GM18499 (cell line): Measurements from ENCODE around the gene ZBTB7B.

ENCODE experiments used
- ATAC-seq: cut with Tn5 transposase; IDR thresholded peaks from one replicate; pipeline ENCODE4 v1.9.1; 2021; ENCODE audit warnings: moderate number of reproducible peaks; ENCODE audit not compliant: insufficient read depth, unreplicated experiment

Gene ZBTB7B

GRCh38 chr1:155014709-155015508 lies 12.3 kb downstream of the ZBTB7B start:
- no peak for ATAC-seq

GRCh38 chr1:155015527-155016230 lies 13.1 kb downstream of the ZBTB7B start:
- no peak for ATAC-seq

- no peak for ATAC-seq
Measured at GRCh38 chr1:155016231-155016831, 13.7 kb downstream of the ZBTB7B start.

GRCh38 chr1:155017041-155017945 lies 14.7 kb downstream of the ZBTB7B start:
- ATAC-seq: no peak

DNA sequence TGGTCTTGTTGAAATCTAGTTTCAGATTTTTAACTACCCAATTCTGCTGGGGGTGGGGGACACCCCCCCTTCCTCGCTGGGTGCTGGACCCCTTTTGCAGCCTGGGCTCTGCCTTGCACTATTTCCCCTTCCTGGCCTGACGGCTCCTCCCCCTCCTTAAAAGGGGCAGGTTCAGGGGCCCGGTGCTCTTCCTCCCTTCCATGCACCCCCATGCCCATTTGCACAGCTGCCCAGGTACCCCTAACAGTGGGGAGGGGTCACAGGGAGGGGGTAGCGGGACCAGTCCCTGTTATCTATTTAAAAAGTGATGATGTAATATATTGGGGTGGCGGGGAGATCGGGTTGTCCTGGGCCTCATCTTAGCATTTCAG lies 15.3 kb downstream of the ZBTB7B start:
- ATAC-seq: no peak

GRCh38 chr1:155018617-155019348 lies 16.2 kb downstream of the ZBTB7B start:
- no peak for ATAC-seq

GRCh38 chr1:155019377-155020245 lies 17.0 kb downstream of the ZBTB7B start:
- ATAC-seq: no peak

GRCh38 chr1:155022136-155022926 lies 19.7 kb downstream of the ZBTB7B start:
- no peak for ATAC-seq

DNA sequence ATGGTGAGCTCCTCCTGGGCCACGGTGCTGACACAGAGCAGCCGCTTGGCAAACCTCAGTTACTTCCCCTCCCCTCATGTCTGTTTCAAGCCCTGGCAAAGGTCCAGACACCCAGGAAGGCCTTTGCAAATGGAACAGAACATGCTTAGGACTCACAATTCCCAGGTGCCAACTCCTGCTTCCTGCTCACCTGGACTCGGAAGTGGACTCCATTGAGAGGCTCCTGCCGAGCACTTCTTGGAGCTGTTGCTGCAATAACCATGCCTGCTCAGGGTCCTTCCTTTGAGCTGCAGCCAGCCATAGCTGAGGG lies 20.3 kb downstream of the ZBTB7B start:
- ATAC-seq: no peak

- no peak for ATAC-seq
Measured at GRCh38 chr1:155023627-155024026, 21.0 kb downstream of the ZBTB7B start.

- ATAC-seq: no peak
Measured at GRCh38 chr1:155024315-155024714, 21.7 kb downstream of the ZBTB7B start.

GRCh38 chr1:155026154-155026553 lies 23.6 kb downstream of the ZBTB7B start:
- no peak for ATAC-seq

DNA sequence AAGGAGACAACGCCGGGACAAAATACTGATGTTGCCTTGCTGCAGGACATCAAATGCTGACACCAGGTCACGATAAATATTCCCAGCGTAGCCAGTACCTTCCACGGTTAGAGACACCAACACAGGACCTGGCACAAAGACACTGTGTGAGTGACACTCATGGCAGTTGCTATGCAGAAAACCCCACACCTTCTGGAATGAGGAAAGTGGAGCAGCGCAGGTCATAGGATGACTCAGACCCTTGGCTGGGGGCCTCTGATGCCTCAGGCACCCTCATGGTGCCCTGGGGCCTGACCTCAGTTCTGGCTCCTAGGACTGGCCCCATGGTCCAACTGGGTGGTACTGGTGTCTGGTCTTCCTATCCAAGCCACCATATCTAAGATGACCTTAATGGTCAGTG lies 24.0 kb downstream of the ZBTB7B start:
- ATAC-seq: no peak

DNA sequence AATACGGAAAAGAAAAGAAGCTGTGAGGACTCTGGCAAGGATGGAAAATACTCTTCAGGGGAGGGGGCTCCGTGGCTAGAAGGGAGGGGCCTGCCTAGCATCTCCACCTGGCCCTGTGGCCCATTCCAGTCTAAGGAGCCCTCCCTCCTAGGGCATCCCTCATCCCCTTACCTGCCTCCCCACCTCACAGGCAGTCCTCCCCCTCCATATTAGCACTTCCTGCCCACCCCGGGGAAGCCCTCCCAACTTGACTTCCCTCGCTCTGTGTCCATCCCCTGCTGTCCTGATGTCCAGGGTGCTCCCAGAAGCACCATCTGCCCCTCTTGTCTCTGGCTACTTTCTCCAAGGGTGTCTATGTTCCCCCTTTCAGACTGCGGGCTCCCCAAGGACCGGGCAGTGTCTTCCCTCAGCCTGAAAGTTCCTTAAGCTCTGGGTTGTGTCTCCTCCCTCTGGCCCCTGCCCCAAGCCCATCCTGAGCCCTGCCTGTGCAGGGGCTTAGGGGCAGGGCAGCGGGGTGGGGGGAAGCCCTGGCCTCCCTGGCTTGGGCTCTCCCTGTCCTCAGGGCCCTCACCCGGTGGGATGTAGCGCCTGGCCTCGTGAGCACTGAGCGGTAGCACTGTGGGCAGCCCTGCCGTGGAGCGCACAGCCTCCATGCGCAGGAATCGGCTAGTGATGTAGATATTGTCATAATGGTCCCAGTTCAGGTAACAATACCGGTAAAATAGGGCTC lies 27.1 kb downstream of the ZBTB7B start:
- ATAC-seq: no peak

- no peak for ATAC-seq
Measured at GRCh38 chr1:155030243-155030795, 27.7 kb downstream of the ZBTB7B start.

DNA sequence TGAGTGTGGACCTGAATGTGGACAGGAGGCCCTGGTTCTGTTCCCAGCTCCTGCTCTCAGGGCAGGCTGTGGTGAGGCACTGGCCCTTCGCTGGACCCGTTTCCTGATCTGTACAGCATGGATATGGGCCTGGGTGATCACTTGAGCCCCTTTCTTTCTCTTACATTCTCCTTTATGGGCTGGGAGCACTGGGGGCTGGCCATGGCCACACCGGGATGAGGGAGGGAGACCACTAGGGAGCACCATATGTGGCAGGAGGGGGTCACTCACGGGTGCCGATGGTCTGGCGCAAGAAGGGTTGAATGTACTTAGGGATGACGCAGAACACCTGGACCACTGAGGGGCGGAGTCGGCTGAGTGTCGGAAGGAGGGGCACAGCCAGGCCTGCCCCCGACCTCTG lies 28.3 kb downstream of the ZBTB7B start:
- ATAC-seq: no peak

DNA sequence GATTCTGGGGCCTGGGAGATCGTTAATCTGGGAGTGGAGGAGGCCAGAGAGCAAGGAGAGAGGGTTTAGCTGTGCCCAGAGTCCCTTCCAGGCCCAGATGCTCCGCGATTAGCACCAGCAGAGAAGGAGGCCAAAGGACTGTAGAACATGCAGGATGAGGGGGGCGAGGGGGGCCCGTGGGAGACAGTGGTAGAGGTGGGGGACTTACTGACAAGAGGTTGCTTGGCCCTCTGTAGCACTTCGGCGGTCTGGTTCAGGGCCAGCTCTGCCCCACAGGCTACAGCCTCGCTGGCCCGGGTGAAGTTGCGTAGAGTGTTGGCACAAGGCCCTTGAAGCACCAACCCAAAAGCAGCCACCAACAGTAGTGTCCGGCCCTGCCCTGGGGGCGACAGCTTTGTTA lies 30.3 kb downstream of the ZBTB7B start:
- no peak for ATAC-seq
